ENCODE results near the gene ARVCF. TPM values are rescaled to one million over a fixed set of nuclear protein-coding genes. Genes with fewer than 3 reads are reported as not detected.

The ARVCF gene
- total and polyA plus RNA-seq, 2 donors (not counting 1 experiment from before 2014, with no cell fraction given), result 2.2 to 6.7 TPM

- Histone ChIP-seq H3K9me3 (ENCODE audit: control extremely low read depth in 1 of 3, control insufficient read depth in 2 of 3, insufficient read depth in 1 of 3, low read length in 2 of 3) (no peaks in the 10 kb centered on the region), H3K9ac (ENCODE audit: low read length) (no peak overlapping the region), H3K4me2 (replicated peaks; ENCODE audit: low read depth, low read length, poor library complexity, severe bottlenecking) (no peak overlapping the region), H3K79me2 (ENCODE audit: control insufficient read depth, insufficient read depth, low read length) (no peaks in the 10 kb centered on the region), H3K27ac (ENCODE audit: low read length in 2 of 2) (no peak overlapping the region), H3K36me3 (replicated peaks in 1 of 2; ENCODE audit: control extremely low read depth in 1 of 2, control insufficient read depth in 1 of 2, extremely low read depth in 1 of 2, insufficient read depth in 2 of 2, low read length in 1 of 2) (no peaks in the 10 kb centered on the region), H3K4me1 (ENCODE audit: control insufficient read depth in 2 of 2, insufficient read depth in 2 of 2, low read length in 2 of 2) (no peaks in the 10 kb centered on the region), H3K27me3 (replicated peaks in 1 of 4; ENCODE audit: control extremely low read depth in 1 of 4, control insufficient read depth in 3 of 4, insufficient read depth in 4 of 4, low read length in 3 of 4) (no peaks in the 10 kb centered on the region), H3K4me3 (ENCODE audit: control extremely low read depth in 1 of 5, extremely low read depth in 1 of 5, insufficient read depth in 1 of 5, low read depth in 2 of 5, low read length in 4 of 5) (no peak overlapping the region), H4K20me1 (ENCODE audit: control insufficient read depth, insufficient read depth, low read length, poor library complexity, severe bottlenecking) (no peaks in the 10 kb centered on the region), H2AFZ (ENCODE audit: insufficient read depth, low read depth, low read length, poor library complexity, severe bottlenecking) (no peak overlapping the region)
- DNase-seq (no peak), ATAC-seq (ENCODE audit: low read depth) (no peak)
- WGBS (ENCODE audit: insufficient coverage), result 90% methylated on average over 12 of the region's 18 CpGs
- H3K9me3 Mint-ChIP-seq (ENCODE audit: insufficient read depth), result no peaks in the 10 kb centered on the region
- no peaks in the 10 kb centered on the region for H3K27me3 Mint-ChIP-seq
- H3K4me1 Mint-ChIP-seq, result no peaks in the 10 kb centered on the region
- intact Hi-C loops (cut with micrococcal nuclease), result no loop called here
- no peak overlapping the region for H3K27ac Mint-ChIP-seq
- no peak overlapping the region for H3K4me3 Mint-ChIP-seq
- TF ChIP-seq, protein P1, sequence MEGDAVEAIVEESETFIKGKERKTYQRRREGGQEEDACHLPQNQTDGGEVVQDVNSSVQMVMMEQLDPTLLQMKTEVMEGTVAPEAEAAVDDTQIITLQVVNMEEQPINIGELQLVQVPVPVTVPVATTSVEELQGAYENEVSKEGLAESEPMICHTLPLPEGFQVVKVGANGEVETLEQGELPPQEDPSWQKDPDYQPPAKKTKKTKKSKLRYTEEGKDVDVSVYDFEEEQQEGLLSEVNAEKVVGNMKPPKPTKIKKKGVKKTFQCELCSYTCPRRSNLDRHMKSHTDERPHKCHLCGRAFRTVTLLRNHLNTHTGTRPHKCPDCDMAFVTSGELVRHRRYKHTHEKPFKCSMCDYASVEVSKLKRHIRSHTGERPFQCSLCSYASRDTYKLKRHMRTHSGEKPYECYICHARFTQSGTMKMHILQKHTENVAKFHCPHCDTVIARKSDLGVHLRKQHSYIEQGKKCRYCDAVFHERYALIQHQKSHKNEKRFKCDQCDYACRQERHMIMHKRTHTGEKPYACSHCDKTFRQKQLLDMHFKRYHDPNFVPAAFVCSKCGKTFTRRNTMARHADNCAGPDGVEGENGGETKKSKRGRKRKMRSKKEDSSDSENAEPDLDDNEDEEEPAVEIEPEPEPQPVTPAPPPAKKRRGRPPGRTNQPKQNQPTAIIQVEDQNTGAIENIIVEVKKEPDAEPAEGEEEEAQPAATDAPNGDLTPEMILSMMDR (IDR thresholded peaks at IDR 0.05), result no peak
- no peak for TF ChIP-seq EZH2 (IDR thresholded peaks at IDR 0.05; ENCODE audit: borderline replicate concordance, insufficient read depth, low read depth, low read length, poor library complexity, severe bottlenecking)
- ChIA-PET POLR2A (no interaction called here), CTCF (interaction anchor here (0.6 kb wide), 1 partner anchor 243 kb away, joined by 3 read pairs; no protein-coding TSS in a partner anchor)
Observed at GRCh38 chr22:19995611-19996339, 20.8 kb downstream of the ARVCF start.

DNA sequence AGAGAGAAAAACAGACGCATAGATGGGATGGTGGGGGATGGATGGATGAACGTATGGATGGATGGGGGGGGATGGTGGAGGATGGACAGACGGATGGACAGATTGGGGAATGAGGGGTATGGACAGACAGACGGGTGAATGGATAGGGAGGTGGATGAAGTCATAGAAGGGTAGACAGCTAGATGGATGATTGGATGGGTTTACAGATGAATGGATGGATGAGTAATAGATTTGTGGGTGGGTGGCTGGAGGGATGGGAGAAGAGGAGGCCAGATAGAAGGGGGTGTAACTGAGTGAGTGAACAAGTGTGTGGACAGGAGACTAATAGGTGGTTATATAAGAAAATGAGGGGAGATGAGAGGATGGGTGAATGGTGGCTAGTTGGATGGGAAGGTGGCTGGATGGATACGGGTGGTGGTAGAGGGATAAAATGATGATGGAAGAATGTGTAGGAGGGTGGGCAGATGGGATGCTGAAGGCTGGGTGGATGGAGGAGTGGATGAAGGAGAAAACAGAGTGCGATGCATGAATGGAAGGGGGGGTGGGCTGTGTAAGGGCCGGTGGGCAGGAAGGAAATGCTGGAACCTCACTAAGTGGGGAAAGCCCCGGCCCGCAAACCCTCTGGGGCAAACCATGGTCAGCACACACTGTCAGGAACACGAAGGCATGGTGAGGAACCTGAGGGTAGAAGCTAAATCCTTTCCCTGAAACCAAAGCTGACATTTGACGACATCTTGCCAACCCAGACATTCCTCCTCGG lies 21.6 kb downstream of the ARVCF start:
- Histone ChIP-seq H3K27me3 (replicated peaks in 1 of 4; ENCODE audit: control extremely low read depth in 1 of 4, control insufficient read depth in 3 of 4, insufficient read depth in 4 of 4, low read length in 3 of 4) (no peaks in the 10 kb centered on the region), H3K4me2 (replicated peaks; ENCODE audit: low read depth, low read length, poor library complexity, severe bottlenecking) (no peak overlapping the region), H3K27ac (ENCODE audit: low read length in 2 of 2) (no peak overlapping the region), H3K36me3 (replicated peaks in 1 of 2; ENCODE audit: control extremely low read depth in 1 of 2, control insufficient read depth in 1 of 2, extremely low read depth in 1 of 2, insufficient read depth in 2 of 2, low read length in 1 of 2) (no peaks in the 10 kb centered on the region), H3K4me1 (ENCODE audit: control insufficient read depth in 2 of 2, insufficient read depth in 2 of 2, low read length in 2 of 2) (no peaks in the 10 kb centered on the region), H3K79me2 (ENCODE audit: control insufficient read depth, insufficient read depth, low read length) (no peaks in the 10 kb centered on the region), H2AFZ (ENCODE audit: insufficient read depth, low read depth, low read length, poor library complexity, severe bottlenecking) (no peak overlapping the region), H4K20me1 (ENCODE audit: control insufficient read depth, insufficient read depth, low read length, poor library complexity, severe bottlenecking) (no peaks in the 10 kb centered on the region), H3K4me3 (ENCODE audit: control extremely low read depth in 1 of 5, extremely low read depth in 1 of 5, insufficient read depth in 1 of 5, low read depth in 2 of 5, low read length in 4 of 5) (no peak overlapping the region), H3K9me3 (ENCODE audit: control extremely low read depth in 1 of 3, control insufficient read depth in 2 of 3, insufficient read depth in 1 of 3, low read length in 2 of 3) (no peaks in the 10 kb centered on the region), H3K9ac (ENCODE audit: low read length) (no peak overlapping the region)
- ChIA-PET POLR2A (no interaction called here), CTCF (interaction anchor here (0.6 kb wide), 1 partner anchor 242 kb away, joined by 3 read pairs; no protein-coding TSS in a partner anchor)
- no peak overlapping the region for H3K27ac Mint-ChIP-seq
- intact Hi-C loops (cut with micrococcal nuclease), result no loop called here
- H3K4me3 Mint-ChIP-seq, result no peak overlapping the region
- no peaks in the 10 kb centered on the region for H3K4me1 Mint-ChIP-seq
- no peaks in the 10 kb centered on the region for H3K9me3 Mint-ChIP-seq (ENCODE audit: insufficient read depth)
- ATAC-seq (ENCODE audit: low read depth) (no peak), DNase-seq (no peak)
- WGBS (ENCODE audit: insufficient coverage), result 86% methylated on average over 9 of the region's 12 CpGs
- no peaks in the 10 kb centered on the region for H3K27me3 Mint-ChIP-seq
- TF ChIP-seq, protein P1 (IDR thresholded peaks at IDR 0.05), result no peak
- no peak for TF ChIP-seq EZH2 (IDR thresholded peaks at IDR 0.05; ENCODE audit: borderline replicate concordance, insufficient read depth, low read depth, low read length, poor library complexity, severe bottlenecking)

All from B cell (primary cell).